ENCODE data around the gene C17orf75. TPM values are rescaled to one million over a fixed set of nuclear protein-coding genes. Genes with fewer than 3 reads are reported as not detected.

Gene C17orf75
- total RNA-seq, 1 donor from 2014 or later = 19.0 TPM

GRCh38 chr17:32385971-32386370 is 44.0 kb upstream of the C17orf75 start:
- H3K4me1 Mint-ChIP-seq (ENCODE audit: unreplicated experiment) = peaks cover 2% of the 10 kb centered on the region
- peaks cover 2% of the 10 kb centered on the region for H3K27me3 Mint-ChIP-seq (ENCODE audit: unreplicated experiment)
- peaks cover 4% of the 10 kb centered on the region for H3K36me3 Mint-ChIP-seq (ENCODE audit: low read depth, unreplicated experiment)
- no peak overlapping the region for H3K4me3 Mint-ChIP-seq (ENCODE audit: unreplicated experiment)
- TF ChIP-seq CTCF (IDR thresholded peaks at IDR 0.05; ENCODE audit: unreplicated experiment) = no peak
- no peak overlapping the region for H3K27ac Mint-ChIP-seq (ENCODE audit: unreplicated experiment)
- no peak for DNase-seq (ENCODE audit: low spot score)
- H3K9me3 Mint-ChIP-seq (ENCODE audit: unreplicated experiment) = no peaks in the 10 kb centered on the region

GRCh38 chr17:32385121-32385520 is 43.1 kb upstream of the C17orf75 start:
- DNase-seq (ENCODE audit: low spot score) = no peak
- peaks cover 2% of the 10 kb centered on the region for H3K27me3 Mint-ChIP-seq (ENCODE audit: unreplicated experiment)
- H3K4me3 Mint-ChIP-seq (ENCODE audit: unreplicated experiment) = no peak overlapping the region
- no peak for TF ChIP-seq CTCF (IDR thresholded peaks at IDR 0.05; ENCODE audit: unreplicated experiment)
- H3K36me3 Mint-ChIP-seq (ENCODE audit: low read depth, unreplicated experiment) = peaks cover 4% of the 10 kb centered on the region
- no peak overlapping the region for H3K27ac Mint-ChIP-seq (ENCODE audit: unreplicated experiment)
- H3K9me3 Mint-ChIP-seq (ENCODE audit: unreplicated experiment) = no peaks in the 10 kb centered on the region
- peaks cover 2% of the 10 kb centered on the region for H3K4me1 Mint-ChIP-seq (ENCODE audit: unreplicated experiment)

GRCh38 chr17:32383926-32384434 is 42.0 kb upstream of the C17orf75 start:
- peaks cover 2% of the 10 kb centered on the region for H3K27me3 Mint-ChIP-seq (ENCODE audit: unreplicated experiment)
- H3K36me3 Mint-ChIP-seq (ENCODE audit: low read depth, unreplicated experiment) = peaks cover 4% of the 10 kb centered on the region
- no peak overlapping the region for H3K4me3 Mint-ChIP-seq (ENCODE audit: unreplicated experiment)
- no peaks in the 10 kb centered on the region for H3K9me3 Mint-ChIP-seq (ENCODE audit: unreplicated experiment)
- no peak overlapping the region for H3K27ac Mint-ChIP-seq (ENCODE audit: unreplicated experiment)
- DNase-seq (ENCODE audit: low spot score) = no peak
- no peak for TF ChIP-seq CTCF (IDR thresholded peaks at IDR 0.05; ENCODE audit: unreplicated experiment)
- H3K4me1 Mint-ChIP-seq (ENCODE audit: unreplicated experiment) = peaks cover 2% of the 10 kb centered on the region

- Mint-ChIP-seq H3K36me3 (ENCODE audit: low read depth, unreplicated experiment) (peaks cover 10% of the 10 kb centered on the region), H3K4me3 (ENCODE audit: unreplicated experiment) (no peak overlapping the region), H3K27ac (ENCODE audit: unreplicated experiment) (no peak overlapping the region)
These were observed 40.7 kb upstream of the C17orf75 start for GRCh38 chr17:32382526-32383223.

More at GRCh38 chr17:32382526-32383223, 40.7 kb upstream of the C17orf75 start:
- Mint-ChIP-seq H3K9me3 (ENCODE audit: unreplicated experiment) (no peaks in the 10 kb centered on the region), H3K4me1 (ENCODE audit: unreplicated experiment) (peaks cover 2% of the 10 kb centered on the region), H3K27me3 (ENCODE audit: unreplicated experiment) (peaks cover 2% of the 10 kb centered on the region)
- DNase-seq (ENCODE audit: low spot score) = no peak
- no peak for TF ChIP-seq CTCF (IDR thresholded peaks at IDR 0.05; ENCODE audit: unreplicated experiment)

Data from endothelial cell (in vitro differentiated cells).